Tibial nerve (tissue), 4 donors: ENCODE measurements around the gene FRMD4B. TPM values are rescaled to one million over a fixed set of nuclear protein-coding genes. Genes with fewer than 3 reads are reported as not detected.

ENCODE experiments used
- DNase-seq, 2 donors: peaks; one replicate each; pipeline ENCODE4 v3.0.0-alpha.2; 2019; ENCODE audit warnings: low spot score in 2 of 2
- H3K27ac ChIP-seq, 4 donors: fragments of 200-600 bp; sonication (generic) in 3 of 4; one replicate each; pipeline ENCODE4 v1.5.1; 2017 to 2019; ENCODE audit warnings: mild to moderate bottlenecking in 1 of 4
- H3K27me3 ChIP-seq, 2 donors: fragments of 200-600 bp; sonication (generic) in 1 of 2; one replicate each; pipeline versions ENCODE4 v1.5.1 to v1.6.0; 2017 to 2019
- H3K36me3 ChIP-seq, 3 donors: fragments of 200-600 bp; sonication (generic); one replicate each; pipeline ENCODE4 v1.5.1; 2018 to 2019
- H3K4me1 ChIP-seq, 4 donors: fragments of 200-600 bp; sonication (generic) in 3 of 4; one replicate each; pipeline ENCODE4 v1.5.1; 2017 to 2019
- H3K4me3 ChIP-seq, 4 donors: fragments of 200-600 bp; sonication (generic) in 3 of 4; one replicate each; pipeline ENCODE4 v1.5.1; 2017 to 2019; ENCODE audit warnings: mild to moderate bottlenecking in 1 of 4, moderate library complexity in 1 of 4
- H3K9me3 ChIP-seq, 4 donors: fragments of 200-600 bp; sonication (generic) in 3 of 4; one replicate each; pipeline ENCODE4 v1.5.1; 2017 to 2019
- CTCF ChIP-seq, 5 experiments: fragments of 200-600 bp in 3 of 5; fragments of 450-650 bp in 2 of 5; sonication (generic) in 3 of 5; IDR thresholded peaks; one replicate each; pipeline ENCODE4 v1.5.1; 2016 to 2019; ENCODE audit warnings: antibody characterized with exemption in 5 of 5, mild to moderate bottlenecking in 3 of 5, moderate library complexity in 2 of 5
- EP300 ChIP-seq, 2 donors: sonication (generic); formaldehyde crosslinking; IDR thresholded peaks; one replicate each; pipeline ENCODE4 v1.6.1; 2017; ENCODE audit warnings: antibody characterized with exemption in 2 of 2, mild to moderate bottlenecking in 1 of 2
- POLR2A ChIP-seq, 2 donors: fragments of 450-650 bp; IDR thresholded peaks; one replicate each; pipeline ENCODE4 v1.6.1; 2017; ENCODE audit warnings: antibody characterized with exemption in 2 of 2, mild to moderate bottlenecking in 2 of 2, moderate library complexity in 2 of 2
- WGBS, 2 donors: methylation state at CpG; one replicate each; pipeline ENCODE4 v1.1.5; 2018; 5-methylcytosine and 5-hydroxymethylcytosine counted together
- total RNA-seq, 4 donors: library from RNA; depleted of rRNA; stranded (reverse); fragments of >200 nt; gene quantifications; one replicate each; pipeline ENCODE4 v1.1.0, GENCODE V29; 2016

FRMD4B gene
- total RNA-seq, 4 donors from 2014 or later: 41.7 to 62.1 (median 56.1) TPM

DNA sequence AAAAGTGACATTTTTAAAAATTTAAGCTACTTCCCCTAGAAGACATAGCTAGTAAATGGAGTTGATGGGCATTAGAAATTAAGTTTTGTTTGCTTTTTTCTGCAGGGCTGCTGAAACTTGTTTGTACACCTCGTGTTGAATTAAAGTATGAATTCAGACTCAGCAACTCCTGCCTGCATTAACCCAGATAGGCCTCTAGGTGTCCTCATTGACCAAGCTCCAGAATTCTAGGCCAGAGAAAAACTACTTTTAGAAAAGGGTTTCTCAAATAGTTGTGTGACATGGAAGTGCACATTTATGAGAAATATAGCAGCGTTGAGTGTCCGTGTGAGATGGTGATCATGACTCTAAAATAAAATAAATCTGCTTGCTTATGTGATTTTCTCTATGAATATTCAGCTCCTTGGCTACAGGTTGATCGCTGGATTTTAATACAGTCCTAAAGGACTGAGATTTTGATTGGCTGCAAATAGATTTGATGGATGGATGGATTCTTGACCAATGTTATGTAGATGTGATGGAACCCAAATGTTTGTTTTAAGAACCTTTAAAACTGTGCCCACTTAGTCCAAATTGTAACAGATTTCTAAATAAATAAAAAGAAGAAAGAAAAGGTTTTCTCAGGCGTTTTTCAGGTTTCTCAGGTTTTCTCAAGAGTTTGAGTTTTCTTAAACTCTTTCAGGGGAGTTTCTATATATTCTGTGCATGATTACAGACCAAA, 224.1 kb downstream of the FRMD4B start:
- no peaks in the 10 kb centered on the region for H3K27me3 ChIP-seq
- no peaks in the 10 kb centered on the region for H3K4me1 ChIP-seq
- no peaks in the 10 kb centered on the region for H3K9me3 ChIP-seq
- H3K4me3 ChIP-seq: no peak overlapping the region
- peak in 1 of 2 donors; percentile 40 for DNase-seq
- H3K27ac ChIP-seq: no peak overlapping the region
- 39 to 42% methylated on average over 5 of the region's 5 CpGs for WGBS, 2 donors
- no peaks in the 10 kb centered on the region for H3K36me3 ChIP-seq
- TF ChIP-seq CTCF (IDR thresholded peaks at IDR 0.05): peak; percentile 90 to 95 (median 94)
- TF ChIP-seq POLR2A (IDR thresholded peaks at IDR 0.05): no peak
- TF ChIP-seq EP300 (IDR thresholded peaks at IDR 0.05): no peak

- Histone ChIP-seq H3K27ac (no peak overlapping the region), H3K36me3 (no peaks in the 10 kb centered on the region), H3K4me3 (no peak overlapping the region), H3K27me3 (no peaks in the 10 kb centered on the region), H3K4me1 (no peaks in the 10 kb centered on the region), H3K9me3 (no peaks in the 10 kb centered on the region)
- TF ChIP-seq CTCF (IDR thresholded peaks at IDR 0.05) (no peak), EP300 (IDR thresholded peaks at IDR 0.05) (no peak), POLR2A (IDR thresholded peaks at IDR 0.05) (no peak)
- DNase-seq: no peak
- WGBS, 2 donors: 86 to 90% methylated on average over 4 of the region's 4 CpGs
Observed at GRCh38 chr3:69160525-69160924, 225.4 kb downstream of the FRMD4B start.

- H3K4me1 ChIP-seq: no peaks in the 10 kb centered on the region
- H3K27me3 ChIP-seq: no peaks in the 10 kb centered on the region
- no peak for DNase-seq
- H3K9me3 ChIP-seq: no peaks in the 10 kb centered on the region
- TF ChIP-seq POLR2A (IDR thresholded peaks at IDR 0.05): no peak
- no peak for TF ChIP-seq CTCF (IDR thresholded peaks at IDR 0.05)
- TF ChIP-seq EP300 (IDR thresholded peaks at IDR 0.05): no peak
- H3K4me3 ChIP-seq: no peak overlapping the region
- no peaks in the 10 kb centered on the region for H3K36me3 ChIP-seq
- no peak overlapping the region for H3K27ac ChIP-seq
- 94 to 96% methylated on average over 2 of the region's 2 CpGs for WGBS, 2 donors
Observed at GRCh38 chr3:69160107-69160506, 225.8 kb downstream of the FRMD4B start.

- no peak overlapping the region for H3K4me3 ChIP-seq
- H3K4me1 ChIP-seq: no peaks in the 10 kb centered on the region
- H3K36me3 ChIP-seq: no peaks in the 10 kb centered on the region
- H3K27ac ChIP-seq: no peak overlapping the region
- no peaks in the 10 kb centered on the region for H3K27me3 ChIP-seq
- DNase-seq: no peak
- no peak for TF ChIP-seq EP300 (IDR thresholded peaks at IDR 0.05)
- no peak for TF ChIP-seq POLR2A (IDR thresholded peaks at IDR 0.05)
- no peak for TF ChIP-seq CTCF (IDR thresholded peaks at IDR 0.05)
- WGBS, 2 donors: 81 to 83% methylated on average over 3 of the region's 3 CpGs
- H3K9me3 ChIP-seq: no peaks in the 10 kb centered on the region
Observed at GRCh38 chr3:69149586-69149985, 236.3 kb downstream of the FRMD4B start.

DNA sequence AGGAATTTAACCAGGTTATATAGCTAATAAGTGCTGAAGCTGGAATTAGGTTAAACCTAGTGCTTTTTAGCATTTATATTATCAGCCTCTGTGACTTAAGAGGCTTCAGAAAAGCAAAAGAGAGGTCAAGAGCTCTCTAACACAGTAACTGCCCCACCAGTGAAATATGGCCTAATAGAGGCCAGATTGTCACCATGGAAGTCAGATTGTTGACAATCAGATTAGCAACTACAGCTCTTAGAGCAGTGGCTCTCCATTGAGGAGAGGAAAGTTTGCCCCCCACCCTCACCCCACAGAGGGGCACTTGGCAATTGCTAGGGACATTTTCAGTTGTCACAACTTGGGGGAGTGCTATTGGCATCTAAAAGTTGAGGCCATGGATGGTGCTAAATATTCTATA, 240.2 kb downstream of the FRMD4B start:
- no peak for TF ChIP-seq POLR2A (IDR thresholded peaks at IDR 0.05)
- no peak for TF ChIP-seq CTCF (IDR thresholded peaks at IDR 0.05)
- TF ChIP-seq EP300 (IDR thresholded peaks at IDR 0.05): no peak
- Histone ChIP-seq H3K4me3 (no peak overlapping the region), H3K36me3 (no peaks in the 10 kb centered on the region), H3K27ac (no peak overlapping the region), H3K27me3 (no peaks in the 10 kb centered on the region), H3K9me3 (no peaks in the 10 kb centered on the region), H3K4me1 (no peaks in the 10 kb centered on the region)
- no peak for DNase-seq
